Spinal cord (tissue), 10 donors: Measurements from ENCODE around the gene ZIC1. TPM values are rescaled to one million over a fixed set of nuclear protein-coding genes. Genes with fewer than 3 reads are reported as not detected.

ENCODE experiments used
- DNase-seq, 6 donors: peaks; one replicate each; pipeline versions ENCODE4 v3.0.0 to v3.0.0-alpha.2; 2013 to 2015; ENCODE audit warnings: low spot score in 6 of 6, low read depth in 4 of 6
- H3K27ac ChIP-seq: one replicate; pipeline ENCODE4 v1.5.1; 2013; ENCODE audit warnings: low read depth, low read length, control low read depth
- H3K27me3 ChIP-seq: one replicate; pipeline ENCODE4 v1.6.1; 2013; ENCODE audit warnings: low read length; ENCODE audit not compliant: control insufficient read depth, insufficient read depth
- H3K36me3 ChIP-seq: one replicate; pipeline ENCODE4 v1.6.1; 2013; ENCODE audit warnings: low read length; ENCODE audit not compliant: control insufficient read depth, insufficient read depth
- H3K4me1 ChIP-seq: one replicate; pipeline ENCODE4 v1.6.1; 2013; ENCODE audit warnings: low read length; ENCODE audit not compliant: control insufficient read depth, insufficient read depth
- H3K4me3 ChIP-seq: one replicate; pipeline ENCODE4 v1.5.1; 2013; ENCODE audit warnings: low read depth, low read length, control low read depth
- H3K9me3 ChIP-seq: one replicate; pipeline ENCODE4 v1.6.1; 2013; ENCODE audit warnings: low read length; ENCODE audit not compliant: control insufficient read depth, insufficient read depth
- WGBS: methylation state at CpG from one replicate; pipeline ENCODE4 v1.1.5; 2013; ENCODE audit warnings: missing lambda C conversion rate; ENCODE audit not compliant: insufficient coverage; 5-methylcytosine and 5-hydroxymethylcytosine counted together
- polyA plus RNA-seq, 2 donors: library from polyadenylated mRNA; unstranded; fragments of 120-200 nt; gene quantifications; one replicate each; pipeline ENCODE4 v1.2.1, GENCODE V29; 2013; ENCODE audit not compliant: insufficient read length in 2 of 2
- total RNA-seq, 2 donors: library from RNA; depleted of rRNA in 1 of 2; stranded (reverse); fragments of 120-200 nt in 1 of 2; fragments of >200 nt in 1 of 2; gene quantifications; one replicate each; pipeline versions ENCODE4 v1.2.3 to v1.2.4, GENCODE V29; 2013 to 2014
- donor health status: healthy.

The ZIC1 gene
- total and polyA plus RNA-seq, 4 donors, result 87.2 to 514 (median 243) TPM

DNA sequence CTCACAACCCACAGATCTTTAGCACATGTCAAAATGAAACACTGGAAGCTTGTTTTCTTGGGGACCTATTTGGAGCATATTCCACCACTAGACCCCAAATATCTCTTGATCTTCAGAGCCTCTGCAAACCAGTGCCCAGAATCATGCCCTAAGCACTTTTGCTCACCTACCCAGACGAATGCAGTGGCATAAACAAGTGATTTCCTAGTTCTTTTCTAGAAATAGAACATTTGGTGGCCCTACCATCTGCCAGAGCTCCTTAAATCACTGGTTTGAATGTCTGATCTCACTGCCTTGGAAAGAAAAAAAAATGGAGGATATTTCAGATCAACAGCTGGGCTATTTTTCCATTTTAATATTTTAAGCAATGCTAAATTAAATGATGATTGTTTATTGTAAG lies 8.2 kb upstream of the ZIC1 start:
- H3K27ac ChIP-seq, result no peak overlapping the region
- DNase-seq, result no peak
- H3K36me3 ChIP-seq, result peaks cover 4% of the 10 kb centered on the region
- no peaks in the 10 kb centered on the region for H3K9me3 ChIP-seq
- no peak overlapping the region for H3K4me3 ChIP-seq
- peaks cover 92% of the 10 kb centered on the region for H3K27me3 ChIP-seq
- peaks cover 51% of the 10 kb centered on the region for H3K4me1 ChIP-seq
- 33% methylated on average over 1 of the region's 1 CpG for WGBS

DNA sequence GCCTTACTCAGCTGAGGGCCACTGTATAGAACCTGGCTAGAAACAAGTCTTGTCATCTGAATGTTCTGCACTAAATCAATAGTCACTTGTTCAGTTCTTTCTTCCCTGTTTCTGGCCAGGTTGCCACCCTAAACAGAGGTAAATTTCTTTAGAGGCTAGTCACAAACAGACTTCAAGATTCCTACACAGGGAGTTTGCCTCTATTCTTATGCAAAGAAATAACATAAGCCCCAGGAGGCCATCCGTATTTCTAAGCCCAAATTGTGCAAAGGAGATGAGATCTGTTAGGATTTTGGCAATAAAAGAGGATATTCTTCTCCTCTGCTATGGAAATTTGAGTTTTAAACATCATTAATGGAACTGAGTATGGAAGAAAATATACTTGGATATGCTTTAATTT lies 7.7 kb upstream of the ZIC1 start:
- peaks cover under 1% of the 10 kb centered on the region for H3K36me3 ChIP-seq
- no peak overlapping the region for H3K4me3 ChIP-seq
- H3K27me3 ChIP-seq, result peaks cover 92% of the 10 kb centered on the region
- no peak for DNase-seq
- WGBS, result no CpG with 5 or more reads among the region's 1 CpG
- peaks cover 51% of the 10 kb centered on the region for H3K4me1 ChIP-seq
- H3K27ac ChIP-seq, result no peak overlapping the region
- no peaks in the 10 kb centered on the region for H3K9me3 ChIP-seq

DNA sequence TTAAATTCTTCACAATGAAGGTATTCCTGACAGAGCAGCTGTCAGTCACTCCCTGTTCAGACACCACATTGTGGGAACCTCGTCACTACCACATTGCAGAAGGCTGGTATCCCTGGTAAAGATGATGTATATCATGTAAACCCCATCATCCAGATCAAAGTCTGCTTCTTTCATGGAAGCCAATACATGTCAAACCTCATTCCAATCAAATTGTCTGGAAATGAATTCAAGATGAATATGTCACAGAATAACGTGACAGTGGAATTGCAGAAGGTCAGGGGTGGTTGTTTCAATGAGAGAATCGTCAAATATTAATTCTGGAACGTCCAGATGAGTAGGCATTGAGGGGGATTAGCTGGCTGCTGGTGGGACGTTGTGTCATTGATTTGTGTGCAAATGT lies 7.0 kb upstream of the ZIC1 start:
- DNase-seq, result no peak
- no peaks in the 10 kb centered on the region for H3K9me3 ChIP-seq
- H3K4me3 ChIP-seq, result no peak overlapping the region
- no peak overlapping the region for H3K27ac ChIP-seq
- H3K4me1 ChIP-seq, result peaks cover 47% of the 10 kb centered on the region
- no peaks in the 10 kb centered on the region for H3K36me3 ChIP-seq
- 50% methylated on average over 1 of the region's 5 CpGs for WGBS
- peaks cover 92% of the 10 kb centered on the region for H3K27me3 ChIP-seq

DNA sequence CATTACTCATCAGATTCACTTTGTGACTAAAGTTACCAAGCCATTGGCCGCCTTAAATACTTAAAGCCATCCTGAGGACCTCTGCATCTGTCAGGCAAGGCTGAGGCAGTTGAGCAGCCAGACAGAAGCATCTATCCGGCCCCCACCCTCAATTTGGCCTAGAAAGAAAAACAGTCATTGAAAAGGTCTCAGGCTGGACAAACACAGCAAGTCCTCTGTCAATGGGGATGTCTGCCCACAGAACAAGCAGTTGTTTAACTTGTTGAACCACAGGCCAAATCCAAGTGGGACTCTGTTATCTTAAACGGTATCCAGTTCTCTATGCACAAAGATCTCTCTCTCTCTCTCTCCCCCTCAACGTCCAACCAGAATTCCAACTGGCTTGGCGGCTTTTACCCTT lies 5.7 kb upstream of the ZIC1 start:
- Histone ChIP-seq H3K27ac (peak overlapping the region; percentile 97), H3K27me3 (peaks cover 92% of the 10 kb centered on the region), H3K4me1 (peaks cover 36% of the 10 kb centered on the region), H3K9me3 (no peaks in the 10 kb centered on the region), H3K36me3 (no peaks in the 10 kb centered on the region), H3K4me3 (peak overlapping the region; percentile 62)
- peak in 1 of 6 donors; percentile 65 for DNase-seq
- WGBS, result 24% methylated on average over 3 of the region's 5 CpGs

DNA sequence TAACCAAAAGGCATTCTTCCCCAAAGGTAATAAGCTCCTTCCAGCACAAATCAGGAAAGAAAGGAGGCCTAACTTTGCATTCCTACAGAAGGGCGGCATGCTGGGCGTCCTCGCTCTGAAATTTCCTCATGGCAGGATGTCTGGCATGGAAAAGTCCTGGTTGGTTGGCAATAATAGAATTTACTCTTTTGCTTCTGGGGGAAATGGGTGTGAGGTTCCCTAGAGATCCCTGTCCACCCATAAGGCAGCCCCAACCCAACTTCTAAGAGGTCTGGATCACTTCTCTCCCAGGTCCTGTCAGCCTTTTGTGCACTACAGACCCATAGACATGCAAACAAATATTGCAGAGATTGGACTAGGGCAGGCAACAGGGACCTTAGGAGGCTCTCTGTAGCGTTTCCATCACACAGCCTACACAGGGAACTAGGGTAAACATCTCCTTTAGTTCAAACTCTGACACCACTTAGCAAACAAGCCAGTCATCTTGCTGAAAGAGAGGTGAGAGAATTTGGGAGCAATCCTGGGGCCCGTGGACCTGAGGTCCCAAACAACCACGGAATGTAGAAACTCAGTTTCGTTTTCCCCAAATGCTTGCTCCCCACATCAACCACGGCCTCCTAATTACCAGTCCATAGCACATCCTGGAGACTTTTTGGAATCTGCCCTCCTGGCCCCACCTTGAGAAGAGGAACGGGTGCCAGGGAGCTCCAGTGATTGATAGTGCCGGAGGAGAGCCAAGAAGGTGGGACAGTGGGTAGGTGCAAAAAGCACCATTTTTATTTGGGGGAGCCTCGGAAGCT lies 5.0 kb upstream of the ZIC1 start:
- H3K4me1 ChIP-seq, result peaks cover 38% of the 10 kb centered on the region
- peak overlapping the region; percentile 97 for H3K27ac ChIP-seq
- peaks cover 91% of the 10 kb centered on the region for H3K27me3 ChIP-seq
- H3K9me3 ChIP-seq, result no peaks in the 10 kb centered on the region
- no peaks in the 10 kb centered on the region for H3K36me3 ChIP-seq
- WGBS, result 41% methylated on average over 8 of the region's 11 CpGs
- peak in 1 of 6 donors; percentile 27 for DNase-seq
- peak overlapping the region; percentile 62 for H3K4me3 ChIP-seq

DNA sequence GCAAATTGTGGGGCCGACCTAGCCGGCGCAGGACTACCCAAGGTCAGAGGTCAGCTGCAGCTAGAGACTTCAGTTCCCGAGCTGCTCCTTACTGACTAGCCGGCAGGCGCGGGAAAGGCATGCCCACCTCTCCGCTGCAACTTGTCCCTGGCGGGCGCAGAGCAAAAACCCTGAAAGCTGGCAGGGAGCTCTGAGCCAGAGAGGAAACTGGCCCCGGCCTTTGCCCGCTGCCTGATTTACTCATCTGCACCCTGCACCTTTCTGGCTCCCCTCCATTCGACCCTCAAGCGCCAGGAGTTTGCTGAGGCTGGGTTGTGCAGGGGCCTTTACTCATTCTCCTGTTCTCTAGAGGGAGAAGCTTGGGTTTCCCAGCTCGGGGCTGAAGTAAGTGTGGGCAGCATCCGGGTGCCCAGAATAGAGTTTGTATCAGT lies 4.3 kb upstream of the ZIC1 start:
- Histone ChIP-seq H3K27ac (peak overlapping the region; percentile 97), H3K4me3 (peak overlapping the region; percentile 62), H3K9me3 (no peaks in the 10 kb centered on the region), H3K27me3 (peaks cover 91% of the 10 kb centered on the region), H3K4me1 (peaks cover 44% of the 10 kb centered on the region), H3K36me3 (no peaks in the 10 kb centered on the region)
- DNase-seq, result peak in 1 of 6 donors; percentile 38
- 21% methylated on average over 14 of the region's 16 CpGs for WGBS

DNA sequence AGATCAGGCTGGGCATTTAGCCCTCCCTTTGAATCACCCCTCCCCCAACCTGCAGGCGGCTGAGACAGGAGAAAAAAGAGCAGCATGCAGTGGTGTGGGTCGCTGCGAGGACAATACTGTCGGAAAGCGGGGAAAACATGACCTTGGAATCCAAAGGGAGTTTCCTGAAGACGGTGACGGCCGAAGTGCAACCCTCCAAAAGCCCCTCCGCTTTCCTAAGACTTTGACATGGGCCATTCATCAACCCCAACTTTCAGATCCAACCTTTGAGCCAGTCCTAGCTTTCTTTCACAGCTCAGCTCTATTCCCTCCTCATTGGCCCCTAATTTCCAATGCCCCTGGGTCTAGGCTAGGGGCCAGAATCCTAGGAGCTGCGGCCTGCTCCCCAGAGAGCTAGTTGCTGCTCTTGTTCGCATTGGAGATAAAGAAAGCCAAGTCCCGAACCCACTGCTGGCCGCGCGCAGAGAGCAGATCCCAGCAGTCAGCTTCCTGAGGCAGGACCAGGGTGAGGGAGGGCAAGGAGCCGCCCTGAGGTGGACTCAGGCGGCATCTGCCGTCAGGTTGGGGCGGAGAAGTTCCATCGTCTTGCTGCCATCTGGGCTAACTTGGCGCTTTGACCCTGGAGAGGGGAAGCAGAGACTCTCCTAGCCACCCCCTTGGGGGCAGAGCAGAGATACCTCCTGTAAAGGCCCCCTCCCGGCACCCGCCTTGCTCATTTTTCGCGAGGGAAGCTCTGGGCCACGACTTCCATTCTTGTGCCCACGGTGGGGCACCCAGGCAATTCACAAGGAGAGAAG lies 3.7 kb upstream of the ZIC1 start:
- Histone ChIP-seq H3K36me3 (peaks cover 4% of the 10 kb centered on the region), H3K4me3 (peak overlapping the region; percentile 62), H3K4me1 (peaks cover 49% of the 10 kb centered on the region), H3K27me3 (peaks cover 91% of the 10 kb centered on the region), H3K27ac (peak overlapping the region; percentile 97), H3K9me3 (no peaks in the 10 kb centered on the region)
- 19% methylated on average over 26 of the region's 27 CpGs for WGBS
- peak in 1 of 6 donors; percentile 62 for DNase-seq

DNA sequence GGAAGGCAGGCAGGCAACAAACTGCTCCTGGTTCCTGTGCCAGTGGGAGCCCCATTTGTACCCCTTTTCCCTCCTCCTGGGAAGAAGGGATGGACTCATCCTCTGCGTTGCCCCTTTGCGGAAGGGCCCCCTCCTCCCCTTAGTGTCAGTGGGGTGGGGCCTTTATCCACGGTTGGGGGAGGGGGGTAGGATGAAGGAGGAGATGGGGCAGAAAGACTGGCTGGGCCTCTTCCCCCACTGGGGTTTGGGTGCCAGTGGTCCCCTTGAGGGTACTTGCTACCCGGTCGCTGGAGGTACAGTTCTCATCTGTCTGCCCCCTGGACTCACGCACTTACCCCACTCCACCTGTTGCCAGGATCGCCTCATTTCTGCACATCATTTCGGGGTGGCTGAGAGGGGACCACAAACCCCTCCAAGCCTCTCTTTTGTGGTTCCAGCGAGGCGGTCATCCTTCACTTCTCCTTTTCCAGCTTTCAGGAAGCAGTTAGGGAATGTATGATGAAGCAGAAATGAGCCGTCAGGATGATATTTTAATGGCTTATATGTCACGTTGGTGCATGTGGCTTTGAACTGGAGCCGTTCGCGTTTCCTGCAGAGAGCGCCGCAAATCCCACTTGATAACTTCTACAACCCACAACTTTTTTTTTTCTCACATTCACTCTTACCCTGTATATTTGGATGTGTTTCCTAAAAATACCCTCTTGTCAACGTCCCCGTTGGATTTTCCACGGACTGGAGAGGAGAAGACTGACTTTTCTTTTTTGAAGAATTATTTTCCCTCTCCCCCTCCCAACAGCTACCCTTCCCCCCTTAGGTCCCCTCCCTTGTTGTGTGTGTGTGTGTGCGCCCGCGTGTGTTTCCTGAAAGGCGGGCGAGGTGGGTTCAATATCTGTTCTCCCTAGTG lies 2.9 kb upstream of the ZIC1 start, which contains the start of gene ZIC4:
Gene ZIC4 (minus strand): TSS at position 516 of the 904 bp plus-strand sequence. CDS start 3,746 bp downstream, outside the sequence.
- Histone ChIP-seq H3K36me3 (peaks cover 13% of the 10 kb centered on the region), H3K9me3 (no peaks in the 10 kb centered on the region), H3K4me3 (peak within 1 kb of the TSS; percentile 62), H3K4me1 (peaks cover 58% of the 10 kb centered on the region), H3K27me3 (peaks cover 92% of the 10 kb centered on the region), H3K27ac (peak within 1 kb of the TSS; percentile 97)
- DNase-seq, result peak in 2 of 6 donors; percentile 60 to 85
- 18% methylated on average over 3 of the region's 25 CpGs for WGBS

DNA sequence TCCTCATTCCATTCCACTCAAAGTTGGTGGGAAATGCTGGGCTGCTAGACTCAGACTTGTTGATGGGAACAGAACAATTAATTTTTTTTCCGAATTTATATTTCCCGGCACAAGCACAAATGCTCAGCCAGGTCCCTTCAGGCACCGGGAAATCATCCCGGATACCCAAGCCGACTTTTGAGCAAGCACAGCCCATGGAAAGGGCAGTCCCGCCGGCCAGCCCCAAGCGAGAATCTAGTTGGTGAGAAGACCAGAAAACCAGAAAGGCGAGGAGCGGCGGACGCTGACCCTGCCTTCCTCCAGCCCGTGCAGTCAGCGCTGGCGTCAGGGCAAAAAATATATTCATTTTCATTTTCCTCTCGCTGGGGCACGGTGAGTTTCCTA lies 2.1 kb upstream of the ZIC1 start:
- peaks cover 15% of the 10 kb centered on the region for H3K36me3 ChIP-seq
- H3K4me3 ChIP-seq, result peak overlapping the region; percentile 62
- peaks cover 59% of the 10 kb centered on the region for H3K4me1 ChIP-seq
- H3K27me3 ChIP-seq, result peaks cover 93% of the 10 kb centered on the region
- no peaks in the 10 kb centered on the region for H3K9me3 ChIP-seq
- peak overlapping the region; percentile 97 for H3K27ac ChIP-seq
- 9% methylated on average over 13 of the region's 17 CpGs for WGBS
- peak in 1 of 6 donors; percentile 60 for DNase-seq
